Activated CD4-positive, alpha-beta T cell treated with anti-CD3 and anti-CD28 coated beads, Interleukin-2, amount 50 U/mL, for 16 hours (primary cell): ENCODE measurements around the gene NTRK2.

Experiments
- DNase-seq: peaks from one replicate; pipeline ENCODE4 v3.0.0-alpha.2; 2020

Gene NTRK2

GRCh38 chr9:84742261-84742660 lies 72.7 kb downstream of the NTRK2 start:
- no peak for DNase-seq

GRCh38 chr9:84744195-84744594 lies 74.7 kb downstream of the NTRK2 start:
- DNase-seq: peak; percentile 67

- DNase-seq: no peak
These were observed 75.2 kb downstream of the NTRK2 start for GRCh38 chr9:84744726-84745125.

GRCh38 chr9:84748112-84748511 lies 78.6 kb downstream of the NTRK2 start:
- no peak for DNase-seq

GRCh38 chr9:84750152-84750865 lies 80.8 kb downstream of the NTRK2 start:
- peak; percentile 57 for DNase-seq

GRCh38 chr9:84751921-84752320 lies 82.4 kb downstream of the NTRK2 start:
- peak; percentile 56 for DNase-seq

- no peak for DNase-seq
These were observed 84.9 kb downstream of the NTRK2 start for GRCh38 chr9:84754461-84754860.

- no peak for DNase-seq
These were observed 85.4 kb downstream of the NTRK2 start for GRCh38 chr9:84754881-84755280.

GRCh38 chr9:84755380-84755779 lies 85.9 kb downstream of the NTRK2 start:
- peak; percentile 49 for DNase-seq

- DNase-seq: no peak
These were observed 86.6 kb downstream of the NTRK2 start for GRCh38 chr9:84756171-84756570.

GRCh38 chr9:84756731-84757130 lies 87.2 kb downstream of the NTRK2 start:
- DNase-seq: no peak

GRCh38 chr9:84758817-84759216 lies 89.3 kb downstream of the NTRK2 start:
- DNase-seq: no peak

GRCh38 chr9:84759300-84759750 lies 89.8 kb downstream of the NTRK2 start:
- peak; percentile 83 for DNase-seq

- DNase-seq: no peak
These were observed 90.3 kb downstream of the NTRK2 start for GRCh38 chr9:84759804-84760203.

- peak; percentile 74 for DNase-seq
These were observed 91.7 kb downstream of the NTRK2 start for GRCh38 chr9:84761137-84761808.

GRCh38 chr9:84772511-84772910 lies 103.0 kb downstream of the NTRK2 start:
- DNase-seq: no peak

GRCh38 chr9:84773022-84773421 lies 103.5 kb downstream of the NTRK2 start:
- DNase-seq: no peak

- no peak for DNase-seq
These were observed 105.6 kb downstream of the NTRK2 start for GRCh38 chr9:84775056-84775643.

GRCh38 chr9:84778570-84778969 lies 109.0 kb downstream of the NTRK2 start:
- DNase-seq: no peak

GRCh38 chr9:84779883-84780282 lies 110.4 kb downstream of the NTRK2 start:
- DNase-seq: no peak

GRCh38 chr9:84780385-84780784 lies 110.9 kb downstream of the NTRK2 start:
- DNase-seq: no peak

GRCh38 chr9:84781458-84781857 lies 111.9 kb downstream of the NTRK2 start:
- DNase-seq: peak; percentile 46

- DNase-seq: no peak
These were observed 112.7 kb downstream of the NTRK2 start for GRCh38 chr9:84781931-84782866.
